Panc1 (cell line): ENCODE results near the gene TOMM70.

Source experiments
- POLR2AphosphoS5 ChIP-seq: IDR thresholded peaks from 2 replicates; pipeline ENCODE4 v1.6.1; 2012; ENCODE audit warnings: mild to moderate bottlenecking, low read depth, low read length, moderate library complexity
- SIN3A ChIP-seq: IDR thresholded peaks from 2 replicates; pipeline ENCODE4 v1.6.1; 2012; ENCODE audit warnings: low read depth, mild to moderate bottlenecking, low read length, moderate library complexity, borderline replicate concordance; ENCODE audit not compliant: insufficient read depth
- TCF7L2 ChIP-seq: IDR thresholded peaks from 2 replicates; pipeline ENCODE4 v1.6.1; 2011; ENCODE audit warnings: mild to moderate bottlenecking, low read depth, low read length, inconsistent platforms
- TF ChIP-seq, protein P1 (sequence below): fragments of 450-650 bp; IDR thresholded peaks from 2 replicates; pipeline ENCODE4 v1.5.1; 2017; ENCODE audit warnings: mild to moderate bottlenecking
- TF ChIP-seq, protein P2 (sequence below), 2 experiments: IDR thresholded peaks; 2 replicates each; pipeline ENCODE4 v1.6.1; 2011 to 2012; ENCODE audit warnings: low read depth in 2 of 2, control low read depth in 1 of 2, low read length in 1 of 2, mild to moderate bottlenecking in 1 of 2, moderate library complexity in 1 of 2; ENCODE audit not compliant: insufficient read depth in 1 of 2

DNA sequence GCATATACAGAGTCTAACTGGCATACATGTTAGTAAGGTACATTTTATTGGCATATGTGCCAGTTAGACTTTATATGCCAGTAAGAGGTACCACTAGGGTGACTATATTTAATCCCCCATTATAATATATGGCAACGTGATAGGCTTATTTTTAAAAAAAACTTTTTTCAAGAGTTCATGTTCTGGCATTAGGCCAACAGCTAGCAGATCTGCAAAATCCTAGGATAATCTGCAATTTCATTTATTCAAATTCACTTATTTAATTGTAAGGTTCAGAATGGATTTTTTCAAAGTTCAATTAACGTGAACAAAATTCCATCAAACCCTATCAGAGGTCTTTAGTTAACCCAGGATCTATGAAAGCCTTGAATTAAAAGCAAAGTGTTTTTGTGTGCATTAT is 34.5 kb downstream of the TOMM70 start:
- TF ChIP-seq, protein P1, sequence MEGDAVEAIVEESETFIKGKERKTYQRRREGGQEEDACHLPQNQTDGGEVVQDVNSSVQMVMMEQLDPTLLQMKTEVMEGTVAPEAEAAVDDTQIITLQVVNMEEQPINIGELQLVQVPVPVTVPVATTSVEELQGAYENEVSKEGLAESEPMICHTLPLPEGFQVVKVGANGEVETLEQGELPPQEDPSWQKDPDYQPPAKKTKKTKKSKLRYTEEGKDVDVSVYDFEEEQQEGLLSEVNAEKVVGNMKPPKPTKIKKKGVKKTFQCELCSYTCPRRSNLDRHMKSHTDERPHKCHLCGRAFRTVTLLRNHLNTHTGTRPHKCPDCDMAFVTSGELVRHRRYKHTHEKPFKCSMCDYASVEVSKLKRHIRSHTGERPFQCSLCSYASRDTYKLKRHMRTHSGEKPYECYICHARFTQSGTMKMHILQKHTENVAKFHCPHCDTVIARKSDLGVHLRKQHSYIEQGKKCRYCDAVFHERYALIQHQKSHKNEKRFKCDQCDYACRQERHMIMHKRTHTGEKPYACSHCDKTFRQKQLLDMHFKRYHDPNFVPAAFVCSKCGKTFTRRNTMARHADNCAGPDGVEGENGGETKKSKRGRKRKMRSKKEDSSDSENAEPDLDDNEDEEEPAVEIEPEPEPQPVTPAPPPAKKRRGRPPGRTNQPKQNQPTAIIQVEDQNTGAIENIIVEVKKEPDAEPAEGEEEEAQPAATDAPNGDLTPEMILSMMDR = no peak
- TF ChIP-seq TCF7L2 = no peak
- no peak for TF ChIP-seq SIN3A
- no peak for TF ChIP-seq POLR2AphosphoS5
- TF ChIP-seq, protein P2, sequence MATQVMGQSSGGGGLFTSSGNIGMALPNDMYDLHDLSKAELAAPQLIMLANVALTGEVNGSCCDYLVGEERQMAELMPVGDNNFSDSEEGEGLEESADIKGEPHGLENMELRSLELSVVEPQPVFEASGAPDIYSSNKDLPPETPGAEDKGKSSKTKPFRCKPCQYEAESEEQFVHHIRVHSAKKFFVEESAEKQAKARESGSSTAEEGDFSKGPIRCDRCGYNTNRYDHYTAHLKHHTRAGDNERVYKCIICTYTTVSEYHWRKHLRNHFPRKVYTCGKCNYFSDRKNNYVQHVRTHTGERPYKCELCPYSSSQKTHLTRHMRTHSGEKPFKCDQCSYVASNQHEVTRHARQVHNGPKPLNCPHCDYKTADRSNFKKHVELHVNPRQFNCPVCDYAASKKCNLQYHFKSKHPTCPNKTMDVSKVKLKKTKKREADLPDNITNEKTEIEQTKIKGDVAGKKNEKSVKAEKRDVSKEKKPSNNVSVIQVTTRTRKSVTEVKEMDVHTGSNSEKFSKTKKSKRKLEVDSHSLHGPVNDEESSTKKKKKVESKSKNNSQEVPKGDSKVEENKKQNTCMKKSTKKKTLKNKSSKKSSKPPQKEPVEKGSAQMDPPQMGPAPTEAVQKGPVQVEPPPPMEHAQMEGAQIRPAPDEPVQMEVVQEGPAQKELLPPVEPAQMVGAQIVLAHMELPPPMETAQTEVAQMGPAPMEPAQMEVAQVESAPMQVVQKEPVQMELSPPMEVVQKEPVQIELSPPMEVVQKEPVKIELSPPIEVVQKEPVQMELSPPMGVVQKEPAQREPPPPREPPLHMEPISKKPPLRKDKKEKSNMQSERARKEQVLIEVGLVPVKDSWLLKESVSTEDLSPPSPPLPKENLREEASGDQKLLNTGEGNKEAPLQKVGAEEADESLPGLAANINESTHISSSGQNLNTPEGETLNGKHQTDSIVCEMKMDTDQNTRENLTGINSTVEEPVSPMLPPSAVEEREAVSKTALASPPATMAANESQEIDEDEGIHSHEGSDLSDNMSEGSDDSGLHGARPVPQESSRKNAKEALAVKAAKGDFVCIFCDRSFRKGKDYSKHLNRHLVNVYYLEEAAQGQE (IDR thresholded peaks at IDR 0.05; ENCODE audit: insufficient read depth in 1 of 2, low read depth in 2 of 2, low read length in 1 of 2) = no peak
